Panc1 (cell line): ENCODE measurements around the gene OR52E4. TPM values are rescaled to one million over a fixed set of nuclear protein-coding genes. Genes with fewer than 3 reads are reported as not detected.

ENCODE experiments used
- ATAC-seq: fragments of 200-7000 bp; cut with Tn5 transposase; 2 replicates; pipeline ENCODE4 v1.9.1; 2020; ENCODE audit warnings: mild to moderate bottlenecking, moderate library complexity
- BruUV-seq: library from RNA; stranded (reverse); fragments of 400-500 nt; replicated peaks from 2 replicates; lab custom pipeline; 2021; lab: Mats Ljungman, UMichigan
- CTCF ChIA-PET: fragments of 300-600 bp; sonication (Branson Sonifier 250); formaldehyde crosslinking; loops from one replicate; lab custom pipeline; 2022; ENCODE audit warnings: antibody characterized with exemption; lab: Charles Lee
- POLR2A ChIA-PET: fragments of 300-600 bp; sonication (Branson Sonifier 250); formaldehyde crosslinking; loops from one replicate; lab custom pipeline; 2022; ENCODE audit warnings: antibody characterized with exemption; lab: Charles Lee
- DNase-seq: peaks from one replicate; pipeline ENCODE4 v3.0.0-alpha.2; 2010; ENCODE audit warnings: low read depth, low spot score
- H3K27ac ChIP-seq: 2 replicates; pipeline ENCODE4 v1.5.1; 2011; ENCODE audit warnings: mild to moderate bottlenecking, low read length, inconsistent platforms
- H3K27me3 ChIP-seq: fragments of 200-500 bp; sonication (Bioruptor generic); 2 replicates; pipeline ENCODE4 v1.6.0; 2014; ENCODE audit warnings: low read length, inconsistent platforms; ENCODE audit not compliant: control insufficient read depth, insufficient read depth
- H3K36me3 ChIP-seq: fragments of 200-500 bp; sonication (Bioruptor generic); 2 replicates; pipeline ENCODE4 v1.5.1; 2014; ENCODE audit warnings: inconsistent platforms, mild to moderate bottlenecking, low read length, moderate library complexity; ENCODE audit not compliant: control insufficient read depth, insufficient read depth
- H3K4me1 ChIP-seq: 2 replicates; pipeline ENCODE4 v1.5.1; 2011; ENCODE audit warnings: inconsistent platforms, mild to moderate bottlenecking, low read length, moderate library complexity; ENCODE audit not compliant: control insufficient read depth, insufficient read depth
- H3K4me3 ChIP-seq, 2 experiments: 2 replicates each; pipeline ENCODE4 v1.5.1; 2011 to 2012; ENCODE audit warnings: low read depth in 2 of 2, low read length in 2 of 2, mild to moderate bottlenecking in 2 of 2, inconsistent platforms in 1 of 2, moderate library complexity in 1 of 2
- H3K9me3 ChIP-seq: fragments of 200-500 bp; sonication (Bioruptor generic); 2 replicates; pipeline ENCODE4 v1.5.1; 2014; ENCODE audit warnings: low read depth, mild to moderate bottlenecking, inconsistent platforms, low read length, moderate library complexity; ENCODE audit not compliant: control insufficient read depth, insufficient read depth
- POLR2AphosphoS5 ChIP-seq: IDR thresholded peaks from 2 replicates; pipeline ENCODE4 v1.6.1; 2012; ENCODE audit warnings: mild to moderate bottlenecking, low read depth, low read length, moderate library complexity
- SIN3A ChIP-seq: IDR thresholded peaks from 2 replicates; pipeline ENCODE4 v1.6.1; 2012; ENCODE audit warnings: low read depth, mild to moderate bottlenecking, low read length, moderate library complexity, borderline replicate concordance; ENCODE audit not compliant: insufficient read depth
- TCF7L2 ChIP-seq: IDR thresholded peaks from 2 replicates; pipeline ENCODE4 v1.6.1; 2011; ENCODE audit warnings: mild to moderate bottlenecking, low read depth, low read length, inconsistent platforms
- in situ Hi-C: cut with HindIII; loops from 2 replicates; pipeline ENCODE4 v1.10.0; 2016; ENCODE audit warnings: low sequenced_read_pairs, low pct_unique_long_range_greater_than_20kb
- intact Hi-C: fragments of 100-400 bp; cut with micrococcal nuclease; formaldehyde crosslinking; loops from one replicate; pipeline ENCODE4 v1.10.0; 2022; ENCODE audit not compliant: unreplicated experiment
- total RNA-seq: library from RNA; stranded (reverse); gene quantifications from one replicate; pipeline ENCODE4 v1.2.1, GENCODE V29; 2021; ENCODE audit not compliant: unreplicated experiment
- TF ChIP-seq, protein P1 (sequence below): fragments of 450-650 bp; IDR thresholded peaks from 2 replicates; pipeline ENCODE4 v1.5.1; 2017; ENCODE audit warnings: mild to moderate bottlenecking
- TF ChIP-seq, protein P2 (sequence below), 2 experiments: IDR thresholded peaks; 2 replicates each; pipeline ENCODE4 v1.6.1; 2011 to 2012; ENCODE audit warnings: low read depth in 2 of 2, control low read depth in 1 of 2, low read length in 1 of 2, mild to moderate bottlenecking in 1 of 2, moderate library complexity in 1 of 2; ENCODE audit not compliant: insufficient read depth in 1 of 2

The OR52E4 gene
- total RNA-seq, 1 experiment from 2014 or later, result not detected

DNA sequence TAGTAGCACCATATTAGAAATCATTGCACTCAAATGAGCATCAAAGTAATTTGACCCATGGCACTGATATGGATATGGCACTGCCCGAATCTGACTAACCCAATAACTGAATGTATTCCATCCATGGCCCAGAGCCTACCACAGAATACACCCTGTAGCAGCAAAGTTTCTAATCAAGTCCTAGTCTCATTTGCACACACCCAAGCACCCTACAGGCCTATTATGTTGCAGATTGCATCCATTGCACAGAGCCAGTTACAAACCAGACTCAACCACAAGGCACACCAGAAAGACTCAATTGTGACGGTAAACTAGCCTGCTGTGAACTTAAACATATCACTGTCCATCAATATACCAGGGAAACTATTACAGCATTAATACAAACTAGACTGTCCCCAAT lies 19.1 kb downstream of the OR52E4 start:
- no TSS peak for BruUV-seq
- ATAC-seq, result no peak
- H3K27ac ChIP-seq, result no peak overlapping the region
- H3K4me1 ChIP-seq, result no peaks in the 10 kb centered on the region
- DNase-seq, result no peak
- TF ChIP-seq SIN3A (no peak), TCF7L2 (no peak), POLR2AphosphoS5 (no peak)
- TF ChIP-seq, protein P1, sequence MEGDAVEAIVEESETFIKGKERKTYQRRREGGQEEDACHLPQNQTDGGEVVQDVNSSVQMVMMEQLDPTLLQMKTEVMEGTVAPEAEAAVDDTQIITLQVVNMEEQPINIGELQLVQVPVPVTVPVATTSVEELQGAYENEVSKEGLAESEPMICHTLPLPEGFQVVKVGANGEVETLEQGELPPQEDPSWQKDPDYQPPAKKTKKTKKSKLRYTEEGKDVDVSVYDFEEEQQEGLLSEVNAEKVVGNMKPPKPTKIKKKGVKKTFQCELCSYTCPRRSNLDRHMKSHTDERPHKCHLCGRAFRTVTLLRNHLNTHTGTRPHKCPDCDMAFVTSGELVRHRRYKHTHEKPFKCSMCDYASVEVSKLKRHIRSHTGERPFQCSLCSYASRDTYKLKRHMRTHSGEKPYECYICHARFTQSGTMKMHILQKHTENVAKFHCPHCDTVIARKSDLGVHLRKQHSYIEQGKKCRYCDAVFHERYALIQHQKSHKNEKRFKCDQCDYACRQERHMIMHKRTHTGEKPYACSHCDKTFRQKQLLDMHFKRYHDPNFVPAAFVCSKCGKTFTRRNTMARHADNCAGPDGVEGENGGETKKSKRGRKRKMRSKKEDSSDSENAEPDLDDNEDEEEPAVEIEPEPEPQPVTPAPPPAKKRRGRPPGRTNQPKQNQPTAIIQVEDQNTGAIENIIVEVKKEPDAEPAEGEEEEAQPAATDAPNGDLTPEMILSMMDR, result no peak
- in situ Hi-C loops, result no loop called here
- H3K36me3 ChIP-seq, result no peaks in the 10 kb centered on the region
- ChIA-PET CTCF (no interaction called here), POLR2A (no interaction called here)
- no peak overlapping the region for H3K4me3 ChIP-seq
- H3K27me3 ChIP-seq, result no peaks in the 10 kb centered on the region
- H3K9me3 ChIP-seq, result no peaks in the 10 kb centered on the region
- intact Hi-C loops, result no loop called here

DNA sequence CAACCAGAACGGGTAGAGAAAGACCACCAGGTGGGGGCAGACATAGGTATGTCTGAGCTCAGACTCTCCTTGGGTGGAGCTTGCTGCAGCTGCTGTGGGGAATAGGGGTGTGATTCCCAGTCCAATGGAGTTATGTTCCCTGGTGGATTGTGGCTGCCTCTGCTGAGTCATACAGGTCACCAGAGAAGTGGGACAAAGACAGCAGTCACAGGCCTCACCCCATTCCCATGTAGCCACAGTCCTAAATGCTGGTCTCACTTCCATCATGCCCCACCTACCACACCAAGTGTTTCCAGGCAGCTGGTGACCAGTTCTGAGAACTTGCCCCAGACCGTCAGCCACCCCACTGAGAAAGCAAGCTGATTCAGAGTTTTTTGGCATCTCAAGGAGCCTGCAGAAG lies 30.1 kb downstream of the OR52E4 start:
- no TSS peak for BruUV-seq

More for the DNA sequence above, 30.1 kb downstream of the OR52E4 start:
- H3K4me3 ChIP-seq, result no peak overlapping the region
- intact Hi-C loops, result no loop called here
- TF ChIP-seq SIN3A, result no peak
- TF ChIP-seq POLR2AphosphoS5, result no peak
- no peak for TF ChIP-seq TCF7L2
- TF ChIP-seq, protein P1, result no peak
- TF ChIP-seq, protein P2, sequence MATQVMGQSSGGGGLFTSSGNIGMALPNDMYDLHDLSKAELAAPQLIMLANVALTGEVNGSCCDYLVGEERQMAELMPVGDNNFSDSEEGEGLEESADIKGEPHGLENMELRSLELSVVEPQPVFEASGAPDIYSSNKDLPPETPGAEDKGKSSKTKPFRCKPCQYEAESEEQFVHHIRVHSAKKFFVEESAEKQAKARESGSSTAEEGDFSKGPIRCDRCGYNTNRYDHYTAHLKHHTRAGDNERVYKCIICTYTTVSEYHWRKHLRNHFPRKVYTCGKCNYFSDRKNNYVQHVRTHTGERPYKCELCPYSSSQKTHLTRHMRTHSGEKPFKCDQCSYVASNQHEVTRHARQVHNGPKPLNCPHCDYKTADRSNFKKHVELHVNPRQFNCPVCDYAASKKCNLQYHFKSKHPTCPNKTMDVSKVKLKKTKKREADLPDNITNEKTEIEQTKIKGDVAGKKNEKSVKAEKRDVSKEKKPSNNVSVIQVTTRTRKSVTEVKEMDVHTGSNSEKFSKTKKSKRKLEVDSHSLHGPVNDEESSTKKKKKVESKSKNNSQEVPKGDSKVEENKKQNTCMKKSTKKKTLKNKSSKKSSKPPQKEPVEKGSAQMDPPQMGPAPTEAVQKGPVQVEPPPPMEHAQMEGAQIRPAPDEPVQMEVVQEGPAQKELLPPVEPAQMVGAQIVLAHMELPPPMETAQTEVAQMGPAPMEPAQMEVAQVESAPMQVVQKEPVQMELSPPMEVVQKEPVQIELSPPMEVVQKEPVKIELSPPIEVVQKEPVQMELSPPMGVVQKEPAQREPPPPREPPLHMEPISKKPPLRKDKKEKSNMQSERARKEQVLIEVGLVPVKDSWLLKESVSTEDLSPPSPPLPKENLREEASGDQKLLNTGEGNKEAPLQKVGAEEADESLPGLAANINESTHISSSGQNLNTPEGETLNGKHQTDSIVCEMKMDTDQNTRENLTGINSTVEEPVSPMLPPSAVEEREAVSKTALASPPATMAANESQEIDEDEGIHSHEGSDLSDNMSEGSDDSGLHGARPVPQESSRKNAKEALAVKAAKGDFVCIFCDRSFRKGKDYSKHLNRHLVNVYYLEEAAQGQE (IDR thresholded peaks at IDR 0.05; ENCODE audit: insufficient read depth in 1 of 2, low read depth in 2 of 2, low read length in 1 of 2), result no peak
- DNase-seq (no peak), ATAC-seq (no peak)
- no peaks in the 10 kb centered on the region for H3K36me3 ChIP-seq
- H3K9me3 ChIP-seq, result no peaks in the 10 kb centered on the region
- in situ Hi-C loops, result no loop called here
- no peaks in the 10 kb centered on the region for H3K4me1 ChIP-seq
- no peak overlapping the region for H3K27ac ChIP-seq
- POLR2A ChIA-PET, result no interaction called here
- no peaks in the 10 kb centered on the region for H3K27me3 ChIP-seq
- CTCF ChIA-PET, result no interaction called here
